WTC11 (cell line): ENCODE measurements around the gene CCNJL. TPM values are rescaled to one million over a fixed set of nuclear protein-coding genes. Genes with fewer than 3 reads are reported as not detected.

Source experiments
- ATAC-seq: fragments of 200-7000 bp; cut with Tn5 transposase; 2 replicates; pipeline ENCODE4 v1.10.0; 2021; ENCODE audit warnings: mild to moderate bottlenecking, moderate library complexity
- CTCF ChIA-PET: fragments of 300-600 bp; sonication (Branson Sonifier 250); formaldehyde crosslinking; loops from one replicate; lab custom pipeline; 2021; ENCODE audit warnings: antibody characterized with exemption; lab: Charles Lee
- POLR2A ChIA-PET: fragments of 350-600 bp; sonication (Branson Sonifier 250); formaldehyde crosslinking; loops from one replicate; lab custom pipeline; 2021; ENCODE audit warnings: antibody characterized with exemption; lab: Charles Lee
- DNase-seq: peaks from one replicate; pipeline ENCODE4 v3.0.0; 2021; ENCODE audit warnings: low spot score
- H3K27ac Mint-ChIP-seq: 2 replicates; pipeline ENCODE4 v1.8.0; 2021; ENCODE audit warnings: mixed read lengths
- H3K27me3 Mint-ChIP-seq: 2 replicates; pipeline ENCODE4 v1.8.0; 2021; ENCODE audit warnings: low read depth, mild to moderate bottlenecking, moderate library complexity, mixed read lengths
- H3K36me3 Mint-ChIP-seq: 2 replicates; pipeline ENCODE4 v1.8.0; 2021; ENCODE audit warnings: mixed read lengths
- H3K4me1 Mint-ChIP-seq: 2 replicates; pipeline ENCODE4 v1.8.0; 2022; ENCODE audit warnings: mixed read lengths
- H3K4me3 Mint-ChIP-seq: 2 replicates; pipeline ENCODE4 v1.8.0; 2021; ENCODE audit warnings: mild to moderate bottlenecking, moderate library complexity, mixed read lengths
- H3K9me3 Mint-ChIP-seq: 2 replicates; pipeline ENCODE4 v1.8.0; 2021; ENCODE audit warnings: mixed read lengths
- AFF4 ChIP-seq: sonication (generic); formaldehyde crosslinking; IDR thresholded peaks from 2 replicates; pipeline ENCODE4 v1.8.1; 2023; ENCODE audit warnings: mild to moderate bottlenecking, missing genetic modification reagents, borderline replicate concordance
- AR ChIP-seq: fragments of 250-450 bp; sonication (Bioruptor Pico); IDR thresholded peaks from 2 replicates; pipeline ENCODE4 v1.9.0; 2021; ENCODE audit warnings: mild to moderate bottlenecking
- CREB1 ChIP-seq: sonication (generic); formaldehyde crosslinking; IDR thresholded peaks from 2 replicates; pipeline ENCODE4 v1.8.0; 2023; ENCODE audit warnings: mild to moderate bottlenecking, missing genetic modification reagents
- E2F1 ChIP-seq: sonication (generic); formaldehyde crosslinking; IDR thresholded peaks from 2 replicates; pipeline ENCODE4 v1.8.0; 2022; ENCODE audit warnings: mild to moderate bottlenecking, missing genetic modification reagents
- EMX1 ChIP-seq: fragments of 250-450 bp; sonication (Bioruptor Pico); IDR thresholded peaks from 2 replicates; pipeline ENCODE4 v1.8.0; 2021; ENCODE audit warnings: mild to moderate bottlenecking
- FOXJ3 ChIP-seq: sonication (generic); formaldehyde crosslinking; IDR thresholded peaks from 2 replicates; pipeline ENCODE4 v1.9.0; 2021; ENCODE audit warnings: missing genetic modification reagents, mild to moderate bottlenecking, borderline replicate concordance
- GABPB1 ChIP-seq: sonication (generic); formaldehyde crosslinking; IDR thresholded peaks from 2 replicates; pipeline ENCODE4 v1.8.1; 2023; ENCODE audit warnings: mild to moderate bottlenecking, missing genetic modification reagents
- GRHL2 ChIP-seq: fragments of 250-450 bp; sonication (Bioruptor Pico); IDR thresholded peaks from 2 replicates; pipeline ENCODE4 v1.8.0; 2022; ENCODE audit warnings: mild to moderate bottlenecking, moderate library complexity; ENCODE audit not compliant: insufficient replicate concordance, severe bottlenecking
- JAZF1 ChIP-seq: fragments of 250-450 bp; sonication (Bioruptor Pico); IDR thresholded peaks from 2 replicates; pipeline ENCODE4 v1.9.0; 2021; ENCODE audit warnings: moderate library complexity, mild to moderate bottlenecking, inconsistent platforms
- KAT7 ChIP-seq: sonication (generic); formaldehyde crosslinking; IDR thresholded peaks from 2 replicates; pipeline ENCODE4 v1.8.1; 2023; ENCODE audit warnings: missing genetic modification reagents, mild to moderate bottlenecking, borderline replicate concordance
- MAX ChIP-seq: sonication (generic); formaldehyde crosslinking; IDR thresholded peaks from 2 replicates; pipeline ENCODE4 v1.8.0; 2022; ENCODE audit warnings: mild to moderate bottlenecking, missing genetic modification reagents
- NFE2L1 ChIP-seq: sonication (generic); formaldehyde crosslinking; IDR thresholded peaks from 2 replicates; pipeline ENCODE4 v1.8.1; 2023; ENCODE audit warnings: missing genetic modification reagents
- OVOL2 ChIP-seq: fragments of 250-450 bp; sonication (Bioruptor Pico); IDR thresholded peaks from 2 replicates; pipeline ENCODE4 v1.9.0; 2021; ENCODE audit warnings: mild to moderate bottlenecking, borderline replicate concordance
- PREB ChIP-seq: sonication (generic); formaldehyde crosslinking; IDR thresholded peaks from 2 replicates; pipeline ENCODE4 v1.8.1; 2022; ENCODE audit warnings: mild to moderate bottlenecking, missing genetic modification reagents, moderate library complexity, borderline replicate concordance
- PRRX2 ChIP-seq: fragments of 250-450 bp; sonication (Bioruptor Pico); IDR thresholded peaks from 2 replicates; pipeline ENCODE4 v1.8.0; 2021; ENCODE audit warnings: mild to moderate bottlenecking
- RELA ChIP-seq: sonication (generic); formaldehyde crosslinking; IDR thresholded peaks from 2 replicates; pipeline ENCODE4 v1.8.1; 2022; ENCODE audit warnings: missing genetic modification reagents, mild to moderate bottlenecking, borderline replicate concordance
- SMAD4 ChIP-seq: sonication (generic); formaldehyde crosslinking; IDR thresholded peaks from 2 replicates; pipeline ENCODE4 v1.8.0; 2022; ENCODE audit warnings: mild to moderate bottlenecking, missing genetic modification reagents
- SOX15 ChIP-seq: fragments of 250-450 bp; sonication (Bioruptor Pico); IDR thresholded peaks from 2 replicates; pipeline ENCODE4 v1.9.0; 2021; ENCODE audit warnings: mild to moderate bottlenecking
- TCF7 ChIP-seq: sonication (generic); formaldehyde crosslinking; IDR thresholded peaks from 2 replicates; pipeline ENCODE4 v1.8.0; 2022; ENCODE audit warnings: mild to moderate bottlenecking, low read depth, missing genetic modification reagents, moderate library complexity
- ZBTB43 ChIP-seq: sonication (generic); formaldehyde crosslinking; IDR thresholded peaks from 2 replicates; pipeline ENCODE4 v1.8.1; 2023; ENCODE audit warnings: mild to moderate bottlenecking, missing genetic modification reagents
- ZNF138 ChIP-seq: sonication (generic); formaldehyde crosslinking; conservative IDR thresholded peaks from 2 replicates; pipeline ENCODE4 v1.8.1; 2022; ENCODE audit warnings: mild to moderate bottlenecking, moderate library complexity, missing genetic modification reagents
- ZNF512 ChIP-seq: sonication (generic); formaldehyde crosslinking; IDR thresholded peaks from 2 replicates; pipeline ENCODE4 v1.8.1; 2022; ENCODE audit warnings: missing genetic modification reagents, borderline replicate concordance
- ZNF671 ChIP-seq: fragments of 250-450 bp; sonication (Bioruptor Pico); IDR thresholded peaks from 2 replicates; pipeline ENCODE4 v1.8.0; 2021; ENCODE audit warnings: mild to moderate bottlenecking
- total RNA-seq: library from RNA; stranded (reverse); gene quantifications from 3 replicates; pipeline ENCODE4 v1.2.3, GENCODE V29; 2021

Gene CCNJL
- total RNA-seq, 1 experiment from 2014 or later = 31.3 TPM

- peaks cover 22% of the 10 kb centered on the region for H3K36me3 Mint-ChIP-seq
- no peak for TF ChIP-seq AR (CRISPR knock-in tag)
- no peak for TF ChIP-seq EMX1 (CRISPR knock-in tag)
- no peak for TF ChIP-seq SOX15
- TF ChIP-seq PRRX2 = no peak
- no peak for TF ChIP-seq OVOL2
- no peak for TF ChIP-seq CREB1 (CRISPR knock-in tag)
- TF ChIP-seq ZNF671 (CRISPR knock-in tag) = no peak
- no peak for TF ChIP-seq GABPB1 (CRISPR knock-in tag)
- TF ChIP-seq PREB (CRISPR knock-in tag) = no peak
- TF ChIP-seq FOXJ3 = no peak
- TF ChIP-seq NFE2L1 (CRISPR knock-in tag) = no peak
- no peak for TF ChIP-seq RELA
- TF ChIP-seq MAX (CRISPR knock-in tag) = no peak
- no peak for TF ChIP-seq JAZF1 (CRISPR knock-in tag)
- no peak for TF ChIP-seq TCF7 (CRISPR knock-in tag)
- no peak for TF ChIP-seq ZBTB43
- no peak for TF ChIP-seq GRHL2 (CRISPR knock-in tag)
- TF ChIP-seq ZNF512 = no peak
- TF ChIP-seq SMAD4 = no peak
- no peak for TF ChIP-seq ZNF138 (CRISPR knock-in tag)
- TF ChIP-seq, all 79 proteins: peak for 0
- H3K9me3 Mint-ChIP-seq = no peaks in the 10 kb centered on the region
- no peaks in the 10 kb centered on the region; the same call in 1 of the 2 replicates for H3K27me3 Mint-ChIP-seq
- peaks cover 45% of the 10 kb centered on the region for H3K4me1 Mint-ChIP-seq
- ChIA-PET POLR2A (interaction anchor here (2.9 kb wide), 1 partner anchor 23 kb away, joined by 18 read pairs; no protein-coding TSS in a partner anchor), CTCF (interaction anchor here (1.0 kb wide), 1 partner anchor 68 kb away, joined by 3 read pairs; no protein-coding TSS in a partner anchor)
- no peak overlapping the region for H3K27ac Mint-ChIP-seq
- ATAC-seq = no peak
- DNase-seq = no peak
- H3K4me3 Mint-ChIP-seq = 0 out of 2 replicates have a peak overlapping the region, but pooled peaks have one; percentile 6
These were observed 2.2 kb downstream of the CCNJL start for GRCh38 chr5:160310140-160310539.

- ChIA-PET POLR2A (no interaction called here), CTCF (interaction anchor here (1.5 to 2.8 kb wide), 2 partner anchors 38 to 40 kb away, joined by 3 to 13 read pairs; no protein-coding TSS in a partner anchor)
- no peak for DNase-seq
- H3K4me3 Mint-ChIP-seq = no peak overlapping the region
- peaks cover 35% of the 10 kb centered on the region for H3K36me3 Mint-ChIP-seq
- no peak for ATAC-seq
- H3K4me1 Mint-ChIP-seq = peaks cover 27% of the 10 kb centered on the region
- H3K9me3 Mint-ChIP-seq = no peaks in the 10 kb centered on the region
- no peaks in the 10 kb centered on the region for H3K27me3 Mint-ChIP-seq
- H3K27ac Mint-ChIP-seq = no peak overlapping the region; the same call in 1 of the 2 replicates
- no peak for TF ChIP-seq E2F1 (CRISPR knock-in tag)
- TF ChIP-seq AFF4 (CRISPR knock-in tag) = no peak
- TF ChIP-seq KAT7 = no peak
These were observed 5.7 kb downstream of the CCNJL start for GRCh38 chr5:160306696-160307095.
